AG10803 (cell line): ENCODE data around the gene SLC1A2.

ENCODE experiments used
- DNase-seq: peaks from one replicate; pipeline ENCODE4 v3.0.0; 2010; ENCODE audit warnings: low read depth
- H3K4me3 ChIP-seq: 2 replicates; pipeline ENCODE4 v1.5.1; 2011; ENCODE audit warnings: mild to moderate bottlenecking, low read length, control low read depth
- TF ChIP-seq, protein P1 (sequence below): conservative IDR thresholded peaks from 2 replicates; pipeline ENCODE4 v1.5.1; 2011; ENCODE audit warnings: mild to moderate bottlenecking, low read length, control low read depth, inconsistent platforms

SLC1A2 gene

DNA sequence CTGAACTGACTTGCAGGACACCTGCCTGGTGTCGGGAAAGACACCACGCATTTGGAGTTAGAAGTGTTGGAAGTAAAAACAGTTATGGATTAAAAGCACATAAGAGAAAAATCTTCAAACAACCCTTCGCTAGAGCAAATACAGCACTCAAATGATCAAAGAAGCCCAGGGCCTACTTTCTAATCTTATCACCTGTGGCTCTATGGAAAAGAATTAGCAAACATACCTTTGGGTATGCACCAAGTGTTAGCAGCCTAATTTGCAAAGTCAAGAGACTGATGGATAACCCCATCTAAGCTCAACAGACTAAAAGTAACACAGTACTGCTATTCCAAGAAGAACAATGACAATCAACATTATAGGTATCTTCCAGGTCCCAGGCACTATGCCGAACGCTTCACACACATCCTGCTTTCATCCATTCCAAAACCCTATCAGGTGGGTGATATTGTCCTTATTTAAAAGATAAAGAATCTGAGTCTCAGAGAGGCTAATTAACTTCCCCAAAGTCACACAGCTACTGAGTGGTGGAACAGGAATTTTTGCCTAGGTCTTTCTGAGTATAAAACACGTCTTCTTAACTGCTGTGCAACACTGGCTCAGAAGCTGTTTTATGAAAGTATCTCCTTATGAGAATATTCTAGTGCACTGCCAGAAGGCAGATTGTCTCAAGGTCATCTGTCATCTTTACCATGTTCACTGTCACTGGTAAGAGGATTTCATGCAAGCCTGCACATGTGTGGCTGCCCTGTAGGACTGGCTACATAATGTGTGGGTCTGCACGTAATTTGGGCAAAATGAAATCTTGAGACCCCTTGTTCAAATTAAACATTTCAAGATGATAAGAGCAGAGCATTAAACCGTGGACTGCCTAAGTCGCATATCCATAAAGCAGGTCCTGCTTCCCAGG, 16.4 kb downstream of the SLC1A2 start:
- TF ChIP-seq, protein P1, sequence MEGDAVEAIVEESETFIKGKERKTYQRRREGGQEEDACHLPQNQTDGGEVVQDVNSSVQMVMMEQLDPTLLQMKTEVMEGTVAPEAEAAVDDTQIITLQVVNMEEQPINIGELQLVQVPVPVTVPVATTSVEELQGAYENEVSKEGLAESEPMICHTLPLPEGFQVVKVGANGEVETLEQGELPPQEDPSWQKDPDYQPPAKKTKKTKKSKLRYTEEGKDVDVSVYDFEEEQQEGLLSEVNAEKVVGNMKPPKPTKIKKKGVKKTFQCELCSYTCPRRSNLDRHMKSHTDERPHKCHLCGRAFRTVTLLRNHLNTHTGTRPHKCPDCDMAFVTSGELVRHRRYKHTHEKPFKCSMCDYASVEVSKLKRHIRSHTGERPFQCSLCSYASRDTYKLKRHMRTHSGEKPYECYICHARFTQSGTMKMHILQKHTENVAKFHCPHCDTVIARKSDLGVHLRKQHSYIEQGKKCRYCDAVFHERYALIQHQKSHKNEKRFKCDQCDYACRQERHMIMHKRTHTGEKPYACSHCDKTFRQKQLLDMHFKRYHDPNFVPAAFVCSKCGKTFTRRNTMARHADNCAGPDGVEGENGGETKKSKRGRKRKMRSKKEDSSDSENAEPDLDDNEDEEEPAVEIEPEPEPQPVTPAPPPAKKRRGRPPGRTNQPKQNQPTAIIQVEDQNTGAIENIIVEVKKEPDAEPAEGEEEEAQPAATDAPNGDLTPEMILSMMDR, result no peak
- H3K4me3 ChIP-seq, result no peak overlapping the region
- no peak for DNase-seq

DNA sequence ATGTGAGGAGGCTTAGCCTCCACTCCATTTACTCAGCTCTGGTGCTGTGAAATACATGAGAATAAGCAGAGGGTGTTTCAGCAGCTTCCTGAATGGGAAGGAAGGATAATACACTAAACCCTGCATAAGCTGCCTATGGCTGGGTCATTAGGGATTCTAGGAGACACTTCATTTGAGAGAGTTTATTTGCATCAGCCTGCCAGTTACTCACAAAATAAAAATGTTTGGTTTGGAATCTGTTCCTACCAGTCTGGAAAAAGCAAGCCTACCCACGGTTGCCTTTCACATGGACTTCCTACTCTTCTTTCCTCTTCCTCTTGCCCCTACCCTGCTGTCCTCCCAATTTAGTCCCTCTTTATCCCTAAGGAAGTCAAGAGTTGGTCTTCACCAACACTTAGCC, 20.5 kb downstream of the SLC1A2 start:
- no peak overlapping the region for H3K4me3 ChIP-seq
- DNase-seq, result peak; percentile 63
- TF ChIP-seq, protein P1, result no peak

DNA sequence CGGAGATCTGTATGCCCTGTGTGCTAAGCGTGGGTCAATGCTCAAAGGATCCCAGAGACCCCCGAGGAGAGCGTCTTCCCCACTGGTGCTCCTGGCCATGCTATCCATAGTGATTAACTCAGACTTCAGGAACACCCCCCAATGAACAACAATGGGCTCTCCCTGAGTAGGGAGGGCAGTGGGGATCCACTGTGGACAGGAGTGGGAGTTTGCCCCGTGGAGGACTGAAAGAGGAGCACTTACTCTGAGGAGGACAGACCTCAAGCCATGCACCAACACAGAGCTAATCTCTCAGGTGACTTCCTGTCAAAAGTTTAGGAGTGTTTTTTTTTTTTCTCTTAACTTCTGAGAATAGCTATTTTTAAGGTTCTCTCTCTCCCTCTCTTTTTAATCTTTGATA, 24.4 kb downstream of the SLC1A2 start:
- TF ChIP-seq, protein P1, result no peak
- DNase-seq, result no peak
- no peak overlapping the region for H3K4me3 ChIP-seq

DNA sequence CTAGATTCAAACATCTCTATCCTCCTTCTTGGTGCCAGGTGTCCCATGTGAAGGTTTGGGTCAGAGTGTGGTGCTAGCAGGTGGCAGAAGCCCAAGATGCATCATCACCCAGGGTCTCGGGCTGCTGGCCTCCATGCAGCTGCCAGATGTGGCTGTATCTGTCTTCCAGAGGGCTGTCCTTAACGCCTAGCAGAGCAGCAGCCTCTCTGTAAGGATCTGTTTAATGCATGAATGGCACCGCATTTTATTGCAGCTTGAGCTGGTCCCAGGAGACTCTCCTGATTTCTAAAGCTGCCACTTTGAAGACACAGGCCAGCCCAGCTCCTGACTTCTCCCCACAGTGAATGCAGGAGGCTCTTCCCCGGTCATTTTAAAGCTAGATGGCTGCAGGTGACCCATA, 26.3 kb downstream of the SLC1A2 start:
- no peak overlapping the region for H3K4me3 ChIP-seq
- DNase-seq, result peak; percentile 47

DNA sequence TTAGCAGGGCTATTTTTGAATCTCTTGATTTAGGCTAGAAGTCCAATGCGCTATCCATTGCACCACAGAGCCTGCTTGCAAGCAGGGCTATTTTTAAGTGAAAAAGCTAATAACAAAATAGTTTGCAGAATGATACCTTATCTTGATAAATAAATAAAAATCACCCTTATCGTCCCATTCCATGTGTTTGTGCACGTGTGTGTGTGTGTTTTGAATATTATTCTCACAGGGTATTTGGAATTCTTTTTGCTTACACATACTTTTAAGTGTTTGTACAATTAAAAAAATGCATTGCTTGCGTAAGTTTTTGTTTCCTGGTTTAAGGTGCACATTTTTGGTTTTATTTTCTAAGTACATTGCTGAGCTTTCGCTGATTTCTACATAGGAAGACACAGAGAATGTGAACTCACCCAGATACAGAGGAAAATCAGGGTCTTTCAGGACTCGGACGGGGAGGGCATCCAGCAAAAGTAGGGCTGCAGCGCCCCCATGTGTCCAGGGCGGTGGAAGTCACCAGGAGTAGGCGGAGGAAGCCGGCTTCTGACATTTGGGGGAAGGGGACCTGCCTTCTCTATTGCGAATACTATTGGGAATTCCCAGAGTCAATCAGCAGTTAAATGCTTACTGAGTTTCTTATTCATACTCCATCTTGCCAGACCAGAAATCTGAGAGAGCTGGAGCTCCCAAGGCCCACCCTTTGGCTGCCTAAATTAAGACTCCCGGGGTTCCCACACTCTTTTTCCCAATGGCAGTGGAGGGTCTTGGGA, 27.3 kb downstream of the SLC1A2 start:
- peak; percentile 80 for DNase-seq
- TF ChIP-seq, protein P1, result peak; percentile 89
- H3K4me3 ChIP-seq, result no peak overlapping the region

More for the DNA sequence above, 26.3 kb downstream of the SLC1A2 start:
- TF ChIP-seq, protein P1, result no peak

DNA sequence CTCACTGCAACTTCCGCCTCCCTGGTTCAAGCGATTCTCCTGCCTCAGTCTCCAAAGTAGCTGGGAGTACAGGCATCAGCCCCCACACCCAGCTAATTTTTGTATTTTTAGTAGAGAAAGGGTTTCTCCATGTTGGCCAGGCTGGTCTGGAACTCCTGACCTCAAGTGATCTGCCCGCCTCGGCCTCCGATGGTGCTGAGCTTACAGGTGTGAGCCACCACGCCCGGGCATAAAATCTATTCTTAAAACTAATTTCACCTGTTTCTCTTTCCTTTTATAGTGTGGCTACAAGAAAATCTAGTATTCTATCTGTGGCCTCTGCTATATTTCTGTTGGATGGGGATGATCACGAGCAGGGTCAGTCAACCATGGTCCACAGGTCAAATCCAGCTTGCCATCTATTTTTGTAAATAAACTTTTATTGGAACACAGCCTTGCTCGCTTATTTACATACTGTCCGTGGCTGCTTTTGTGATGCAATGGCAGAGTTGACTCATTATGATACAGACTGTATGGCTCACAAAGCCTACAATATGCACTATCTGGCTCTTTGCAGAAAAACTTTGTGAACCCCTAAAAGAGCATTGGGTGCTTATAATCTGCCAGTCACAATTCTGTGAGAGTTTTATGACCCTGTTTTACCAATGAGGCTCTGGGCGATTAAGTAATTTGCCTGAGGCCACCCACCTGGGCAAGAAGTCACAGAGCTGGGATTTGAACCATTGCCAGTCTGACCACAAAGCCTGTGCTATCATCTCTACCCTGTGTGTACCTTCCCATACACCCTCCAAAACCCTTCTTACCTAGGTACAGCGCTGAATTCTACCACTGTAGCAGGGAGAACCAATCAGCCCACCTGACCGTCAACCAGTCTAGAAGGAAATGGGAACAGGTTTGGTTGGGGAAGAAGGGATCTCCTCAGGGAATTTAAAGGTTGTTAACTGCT, 28.3 kb downstream of the SLC1A2 start:
- H3K4me3 ChIP-seq, result no peak overlapping the region
- DNase-seq, result peak; percentile 58
- TF ChIP-seq, protein P1, result no peak
